UCSD-AML1 (cell line): ENCODE data around the gene C2orf72.
"Not testable (repeated sequence)": the region's sequence is repeated elsewhere in the genome, so short reads cannot be mapped to it uniquely, and the experiment has no call there.

Source experiments
- DNase-seq: peaks from one replicate; lab custom pipeline; 2025; ENCODE audit not compliant: unreplicated experiment; lab: John Stamatoyannopoulos, UW

Gene C2orf72

DNA sequence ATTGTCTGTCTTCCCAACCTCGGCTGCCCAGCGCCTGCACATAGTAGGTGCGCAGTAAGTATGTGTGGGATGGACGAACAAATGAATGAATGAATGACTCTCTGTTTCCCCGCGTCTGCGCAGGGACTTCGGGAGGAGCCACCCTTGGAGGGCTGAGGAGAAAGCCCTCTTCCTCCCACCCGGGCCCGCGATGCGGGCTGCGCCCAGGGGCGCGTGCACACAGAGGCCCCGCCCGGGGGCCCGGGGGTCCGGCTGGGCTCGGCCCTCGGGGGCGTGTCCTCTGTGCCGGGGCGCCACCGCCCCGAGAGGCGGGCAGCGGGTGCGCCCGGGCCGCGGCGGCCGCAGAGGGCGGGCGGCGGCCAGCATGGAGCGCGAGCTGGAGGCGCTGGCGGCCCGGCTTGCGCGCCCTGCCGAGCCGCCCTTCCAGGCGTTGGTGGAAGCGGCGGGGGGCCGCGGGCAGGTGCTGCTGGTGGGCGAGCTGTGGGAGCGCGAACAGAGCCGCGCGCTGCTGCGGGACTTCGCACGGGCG is at the start of gene C2orf72:
Gene C2orf72 (plus strand): TSS at position 322 of the 529 bp plus-strand sequence. CDS start 43 bp downstream, at position 365.
- DNase-seq = no peak

DNA sequence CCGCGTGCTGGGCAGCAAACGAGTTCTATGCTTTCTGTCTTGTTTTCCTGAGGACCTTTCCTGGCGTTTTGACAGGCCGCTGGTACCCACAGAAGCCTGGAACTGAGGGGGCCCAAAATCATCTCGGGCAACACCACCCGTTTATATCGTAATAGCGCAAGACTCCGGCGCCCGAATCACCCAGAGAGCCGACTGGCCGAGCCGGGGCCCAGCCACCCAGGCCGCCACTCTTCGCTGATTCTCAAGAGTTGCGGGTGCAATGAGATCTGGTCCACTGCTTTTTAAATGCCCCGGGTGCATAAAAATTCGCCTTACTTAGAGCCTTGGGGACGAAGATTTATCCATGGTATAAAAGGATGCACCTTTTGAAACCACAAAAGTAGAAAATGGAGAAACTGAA is 47.6 kb upstream of the C2orf72 start:
- DNase-seq = no peak

DNA sequence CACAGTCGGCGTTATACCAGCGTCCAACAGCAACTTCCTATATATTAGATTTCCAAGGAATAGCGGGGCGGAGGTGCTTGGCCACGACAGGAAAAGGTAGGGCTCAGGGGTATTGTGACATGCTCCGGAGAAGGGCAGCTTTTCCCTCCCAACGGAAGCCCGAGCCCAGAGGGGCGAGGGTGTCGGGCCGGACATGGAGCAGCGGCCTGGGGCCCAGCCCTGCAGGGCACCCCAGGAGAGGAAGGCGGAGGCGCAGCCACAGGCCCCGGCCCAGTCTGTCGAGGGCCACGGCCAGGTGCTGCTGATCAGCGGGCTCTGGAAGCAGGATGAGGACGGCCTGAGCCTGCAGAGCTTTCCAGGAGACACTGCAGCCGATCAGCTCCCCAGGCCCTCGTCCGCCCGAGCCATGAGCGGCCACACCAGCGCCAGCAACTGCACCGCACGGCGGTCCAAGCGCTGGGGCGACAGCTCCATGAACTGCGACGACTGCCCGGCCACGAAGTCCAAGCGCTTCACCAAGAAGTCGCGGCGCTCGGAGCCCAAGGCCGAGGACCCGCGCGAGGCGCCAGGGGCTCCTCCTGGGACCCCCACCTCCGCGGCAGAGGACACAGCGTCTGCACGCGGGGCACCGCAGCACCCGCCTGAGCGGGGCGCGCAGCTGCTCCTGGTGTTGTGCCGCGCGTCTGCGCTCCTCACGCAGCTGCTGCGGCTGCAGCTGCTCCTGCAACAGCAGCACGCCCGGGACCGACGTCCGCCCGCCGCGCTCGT is 47.0 kb upstream of the C2orf72 start:
- no peak for DNase-seq

DNA sequence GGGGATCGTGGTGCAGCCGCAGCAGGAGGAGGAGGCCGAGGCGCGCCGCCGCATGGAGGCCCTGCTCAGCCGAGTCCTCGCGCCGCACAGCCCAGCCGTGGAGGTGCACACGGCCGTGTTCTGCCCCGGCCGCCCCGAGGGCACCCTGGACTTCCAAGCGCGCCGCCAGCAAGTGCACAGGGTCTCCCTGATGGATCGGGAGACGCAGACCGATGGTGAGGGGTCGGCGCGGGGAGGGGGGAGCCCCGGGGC is 46.5 kb upstream of the C2orf72 start:
- DNase-seq = no peak

DNA sequence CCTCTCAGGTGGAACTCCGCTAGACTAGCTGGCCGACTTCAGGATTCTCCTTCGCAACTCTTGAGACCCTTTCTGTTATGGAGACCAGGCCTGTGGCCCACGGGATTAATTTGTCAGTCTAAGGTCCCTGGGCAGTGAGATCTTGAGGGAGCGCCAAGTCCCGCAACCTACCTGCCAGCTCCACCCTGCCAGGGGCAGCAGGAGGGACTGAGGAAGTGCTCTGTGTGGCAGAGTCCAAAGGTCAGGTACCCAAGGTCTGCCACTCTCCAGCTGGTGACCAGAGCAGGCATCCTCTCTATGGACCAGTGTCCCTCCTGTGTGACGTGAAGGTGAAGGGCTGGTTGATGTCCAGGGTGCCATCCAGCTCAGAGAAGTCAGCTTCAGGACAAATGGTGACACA is 45.7 kb upstream of the C2orf72 start:
- DNase-seq = no peak

DNA sequence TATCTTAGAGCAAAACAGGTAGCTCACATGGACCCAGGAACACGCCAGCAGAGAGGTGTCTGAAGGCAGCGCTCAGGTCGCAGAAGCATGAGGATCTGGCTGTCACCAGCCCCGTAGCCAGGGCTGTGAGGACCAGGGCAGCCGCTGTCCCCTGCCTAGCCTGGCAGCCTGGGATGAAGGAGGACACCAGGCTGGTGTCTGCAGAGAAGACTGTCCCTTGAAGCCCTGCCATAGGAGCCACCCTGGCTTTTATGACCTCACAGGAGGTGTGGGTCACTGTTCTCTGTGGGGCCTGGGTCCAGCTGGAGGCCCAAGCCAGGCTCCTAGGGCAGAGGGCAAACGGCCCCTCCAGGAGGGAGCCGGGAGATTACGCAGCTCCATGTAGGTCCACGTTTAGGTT is 41.5 kb upstream of the C2orf72 start, which contains the start of gene SPATA3:
Gene SPATA3 (plus strand): TSS at position 301 of the 400 bp plus-strand sequence. CDS start 113 bp downstream, outside the sequence.
- no peak for DNase-seq

DNA sequence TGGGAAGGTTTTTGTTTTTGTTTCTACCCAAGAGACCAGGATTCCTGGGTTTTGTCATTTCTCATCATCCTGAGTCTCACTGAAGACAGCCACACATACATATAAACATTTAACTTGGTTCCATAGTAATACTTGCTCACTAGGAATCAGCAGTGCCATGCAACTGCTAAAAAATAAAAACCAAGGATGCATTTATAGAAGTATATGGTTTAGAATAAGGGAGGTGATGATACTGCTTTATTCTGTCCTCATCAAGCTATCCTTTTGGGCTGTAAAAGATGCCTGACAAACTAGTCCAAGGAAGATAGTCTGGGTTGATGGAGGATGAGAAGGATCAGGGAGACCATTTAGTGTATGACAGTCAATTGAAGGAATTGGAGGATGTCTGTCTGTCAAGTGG is 40.7 kb upstream of the C2orf72 start:
- DNase-seq = no peak

DNA sequence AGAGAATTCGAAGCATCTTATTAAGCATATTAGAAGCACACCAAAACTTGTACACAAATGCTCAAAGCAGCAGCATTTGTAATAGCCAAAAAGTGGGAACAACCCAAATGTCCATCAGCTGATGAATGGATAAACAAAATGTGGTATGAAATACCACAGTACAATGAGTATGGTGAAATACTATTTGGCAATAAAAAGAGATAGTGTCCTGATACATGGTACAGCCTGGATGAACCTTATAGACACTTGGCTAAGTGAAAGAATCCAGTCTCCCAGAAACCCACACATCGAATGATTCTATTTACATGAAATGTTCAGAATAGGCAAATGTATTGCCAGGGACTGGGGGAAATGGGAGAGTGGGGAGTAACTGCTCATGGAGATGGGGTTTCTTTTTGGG is 38.4 kb upstream of the C2orf72 start:
- DNase-seq = no peak

DNA sequence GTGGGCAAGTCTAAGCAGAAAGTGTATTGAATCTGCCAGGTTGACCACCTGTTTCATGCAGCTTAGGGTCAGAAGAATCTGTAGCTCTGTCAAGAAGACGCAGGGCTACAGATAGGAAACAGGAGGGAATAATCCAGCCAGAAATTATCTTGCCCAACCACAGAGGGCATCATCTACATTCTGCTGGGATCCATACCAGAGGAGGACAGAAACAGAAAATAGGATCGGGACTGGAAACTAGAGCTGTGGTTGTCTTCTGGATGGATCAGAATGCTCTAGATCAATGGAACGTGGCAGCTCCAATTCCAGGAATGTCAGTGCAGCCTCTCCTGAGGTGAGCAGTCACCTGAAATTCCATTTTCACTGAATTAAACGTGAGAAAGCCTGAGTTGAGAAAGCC is 37.8 kb upstream of the C2orf72 start:
- no peak for DNase-seq

DNA sequence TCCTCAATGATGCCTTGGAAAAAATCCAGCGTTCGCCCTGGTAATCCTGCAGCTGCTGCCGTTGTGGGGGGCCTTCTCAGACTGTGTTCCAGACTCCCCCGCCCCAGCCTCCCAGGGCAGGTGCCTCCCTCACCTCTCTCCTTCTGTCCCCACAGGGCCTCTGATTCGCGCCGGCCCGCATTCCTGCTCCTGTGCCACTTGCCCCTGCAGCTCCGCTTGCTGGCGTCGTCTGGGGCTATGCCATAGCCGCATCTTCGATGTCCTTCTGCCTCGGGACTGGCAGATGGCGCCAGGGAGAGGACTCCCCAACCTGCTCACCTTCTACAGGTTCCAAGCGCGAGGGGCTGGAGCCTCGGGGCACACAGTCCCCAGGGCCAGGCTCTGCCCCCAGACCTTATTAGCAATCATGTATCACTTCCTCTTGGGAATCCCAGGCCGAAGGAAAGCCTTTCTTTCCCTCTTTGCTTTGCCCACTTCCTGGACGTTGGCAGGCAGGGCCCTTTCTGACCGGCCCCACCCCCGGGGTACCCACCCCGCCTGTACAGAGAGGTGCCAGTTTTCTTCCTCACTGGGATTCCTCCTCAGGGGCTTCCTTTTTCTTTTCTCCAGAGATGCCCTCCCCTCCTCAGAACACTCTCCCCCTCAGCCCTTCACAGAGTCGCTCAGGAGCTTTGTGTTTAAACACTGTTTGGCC is 37.0 kb upstream of the C2orf72 start:
- DNase-seq = no peak

DNA sequence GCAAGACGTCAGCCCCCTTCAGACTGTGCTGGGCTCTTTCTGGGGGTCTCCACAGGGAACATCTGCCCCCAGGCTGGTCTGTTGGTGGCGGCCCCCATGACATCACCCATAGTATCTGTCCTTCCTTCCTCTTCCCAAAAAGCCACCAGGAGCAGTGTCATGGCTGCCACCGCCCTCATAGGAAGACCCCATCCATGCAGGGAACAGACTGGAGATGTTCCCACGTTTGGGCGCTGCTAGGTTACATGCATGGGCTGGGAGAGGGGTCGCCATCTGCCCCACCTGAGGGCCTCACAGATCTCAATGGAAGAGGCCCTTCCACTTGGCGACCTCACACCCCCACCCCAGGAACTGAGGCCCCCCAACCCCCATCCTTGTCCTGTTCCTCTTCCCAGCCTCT is 36.3 kb upstream of the C2orf72 start:
- no peak for DNase-seq

DNA sequence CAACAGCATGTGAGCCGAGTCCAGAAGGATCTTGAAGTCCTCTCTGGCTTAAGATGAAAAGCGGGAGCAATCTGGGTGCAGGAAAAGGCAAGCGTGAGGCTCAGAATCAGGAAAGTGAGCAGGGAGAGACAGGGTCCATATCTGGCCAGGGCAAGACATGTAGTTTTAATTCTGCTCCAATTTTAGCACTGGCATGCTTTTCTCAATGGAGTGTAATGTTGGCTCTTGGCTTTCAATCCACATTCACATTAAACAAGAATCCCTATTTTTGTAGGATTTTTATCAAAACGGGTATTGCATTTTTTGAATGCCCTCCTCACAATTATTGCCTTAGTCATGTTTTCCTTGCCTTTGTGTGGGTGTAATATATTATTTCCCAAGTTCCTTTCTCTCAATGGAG is 35.4 kb upstream of the C2orf72 start:
- DNase-seq = no peak

DNA sequence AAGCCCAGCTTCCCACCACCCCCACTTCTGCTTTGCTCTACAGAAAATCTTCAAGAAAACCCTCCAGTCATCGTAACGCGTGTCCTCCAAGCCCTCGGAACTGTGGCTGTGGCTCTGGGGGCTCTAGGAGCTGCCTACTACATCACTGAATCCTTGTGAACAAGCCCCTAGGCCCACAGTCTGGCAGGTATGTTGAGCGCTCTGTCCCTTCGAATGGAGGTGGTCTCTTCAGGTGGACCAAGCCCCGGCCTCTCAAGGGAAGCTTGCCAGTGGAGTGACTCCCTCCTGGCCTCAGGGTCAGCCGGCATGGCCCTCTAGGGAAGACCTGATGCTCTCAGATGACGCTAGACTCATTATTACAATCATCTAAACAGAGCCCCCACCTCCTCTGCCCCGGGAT is 34.7 kb upstream of the C2orf72 start:
- DNase-seq = no peak

DNA sequence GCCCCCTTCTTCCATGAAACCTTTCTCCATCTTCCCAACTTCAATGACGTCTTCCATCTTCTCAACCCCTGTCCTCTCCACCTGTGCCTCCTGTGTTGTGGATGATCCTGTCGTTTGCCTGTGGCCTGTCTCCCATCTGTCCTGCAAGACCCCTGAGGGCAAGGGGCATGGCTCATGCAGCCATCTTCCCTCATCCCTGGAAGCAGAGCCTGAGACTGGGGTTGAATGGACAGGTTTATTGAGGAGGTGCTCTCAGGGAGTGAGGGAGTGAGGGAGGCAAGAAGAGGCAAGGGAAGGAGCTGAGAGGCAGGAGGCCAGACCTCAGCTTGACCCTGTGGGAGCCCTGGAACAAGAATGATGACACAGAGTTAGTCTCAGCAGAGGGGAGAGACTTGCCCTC is 34.1 kb upstream of the C2orf72 start:
- DNase-seq = no peak

DNA sequence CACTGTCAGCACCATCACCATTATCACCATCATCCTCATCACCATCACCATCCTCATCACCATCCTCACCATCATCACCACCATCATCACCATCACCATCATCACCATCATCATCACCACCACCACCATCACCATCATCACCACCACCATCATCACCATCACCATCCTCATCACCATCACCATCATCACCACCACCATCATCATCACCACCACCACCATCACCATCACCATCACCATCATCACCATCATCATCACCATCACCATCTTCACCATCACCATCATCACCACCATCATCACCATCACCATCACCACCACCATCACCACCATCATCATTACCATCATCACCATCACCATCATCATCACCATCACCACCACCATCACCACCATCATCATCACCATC is 32.4 kb upstream of the C2orf72 start:
- DNase-seq = not testable (repeated sequence)

DNA sequence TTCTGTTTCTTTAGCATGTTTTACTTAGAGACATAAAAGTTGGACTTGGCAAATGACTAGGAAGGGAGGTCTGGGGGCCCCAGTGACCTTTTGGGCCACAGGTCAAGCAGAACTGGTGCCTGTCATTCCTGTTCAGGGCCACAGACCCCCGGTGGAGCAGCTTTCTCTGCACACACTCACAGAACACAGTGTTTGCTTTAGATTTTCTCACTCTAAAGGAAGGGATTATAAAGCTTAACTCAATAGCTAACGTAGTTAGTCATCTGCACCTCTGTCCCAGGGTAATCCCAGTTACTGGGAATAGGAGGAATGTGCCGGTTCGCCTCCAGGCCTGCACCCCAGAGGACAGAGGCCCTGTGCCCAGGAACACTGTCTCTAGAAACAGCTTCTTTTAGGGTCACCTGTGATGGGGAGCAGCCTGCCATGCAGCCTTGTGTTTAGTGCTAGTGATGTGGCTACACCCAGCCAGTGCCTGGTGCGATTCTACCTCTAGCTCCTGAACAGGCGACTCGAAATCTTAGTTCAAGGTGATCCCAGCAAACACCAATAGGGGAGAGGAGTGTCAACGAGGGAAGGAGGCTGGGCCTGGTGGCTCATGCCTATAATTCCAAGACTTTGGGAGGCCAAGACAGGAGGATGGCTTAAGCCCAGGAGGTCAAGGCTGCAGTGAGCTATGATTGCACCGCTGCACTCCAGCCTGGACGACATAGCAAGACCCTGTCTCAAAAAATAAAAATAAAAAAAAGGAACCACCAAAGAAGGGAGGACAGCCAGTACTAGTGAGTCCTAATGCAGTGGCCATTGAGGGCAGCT is 29.8 kb upstream of the C2orf72 start:
- no peak for DNase-seq

DNA sequence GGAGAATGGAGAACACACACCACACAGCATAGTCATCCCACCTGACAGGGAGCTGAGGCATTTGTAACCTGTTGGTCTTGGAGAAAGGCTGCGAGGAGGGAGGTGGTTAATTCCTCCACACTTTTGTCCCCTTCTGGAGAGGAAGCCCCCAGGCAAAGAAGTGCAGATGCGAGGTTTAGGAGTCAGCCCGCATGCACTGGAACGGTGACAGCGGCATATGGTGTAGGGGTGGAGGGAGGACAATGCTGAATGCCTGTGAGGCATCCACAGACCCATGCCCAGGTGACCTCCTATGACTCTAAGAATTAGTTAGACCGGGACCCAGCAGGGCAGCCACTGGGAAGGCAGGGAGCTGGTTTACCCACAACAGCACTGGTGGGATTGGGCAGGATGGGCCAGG is 29.2 kb upstream of the C2orf72 start:
- no peak for DNase-seq

DNA sequence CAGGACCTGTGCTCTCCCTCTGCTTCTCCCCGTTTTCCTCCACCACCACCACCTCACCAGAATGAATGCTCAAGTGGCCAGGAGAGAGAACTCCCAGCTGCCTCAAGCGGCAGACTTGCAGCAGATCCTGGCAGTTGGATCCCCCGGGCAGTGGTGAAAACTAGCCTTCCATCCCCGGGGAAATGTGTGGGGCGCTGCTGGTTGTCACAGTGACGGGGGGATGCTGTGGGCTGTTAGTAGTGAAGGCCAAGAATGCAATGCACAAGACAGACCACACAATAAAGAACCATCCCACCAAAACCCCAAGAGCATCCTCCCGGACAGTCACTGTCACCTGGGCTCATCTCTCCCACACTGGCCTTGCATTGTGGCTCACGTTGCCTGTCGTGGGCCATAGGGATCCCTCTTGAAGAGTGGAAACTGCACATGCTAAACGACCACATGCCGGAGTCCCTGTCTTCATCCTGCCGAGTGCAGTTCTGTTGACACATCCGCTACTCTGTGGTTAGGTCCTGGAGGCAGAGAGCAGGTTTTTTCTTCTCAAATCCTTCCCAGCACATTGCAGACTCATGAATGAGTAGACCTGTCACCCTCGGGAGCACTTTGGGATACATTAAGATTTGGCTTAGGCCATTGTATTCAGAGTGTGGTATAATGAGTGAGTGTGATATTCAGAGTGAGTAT is 27.9 kb upstream of the C2orf72 start:
- DNase-seq = no peak

DNA sequence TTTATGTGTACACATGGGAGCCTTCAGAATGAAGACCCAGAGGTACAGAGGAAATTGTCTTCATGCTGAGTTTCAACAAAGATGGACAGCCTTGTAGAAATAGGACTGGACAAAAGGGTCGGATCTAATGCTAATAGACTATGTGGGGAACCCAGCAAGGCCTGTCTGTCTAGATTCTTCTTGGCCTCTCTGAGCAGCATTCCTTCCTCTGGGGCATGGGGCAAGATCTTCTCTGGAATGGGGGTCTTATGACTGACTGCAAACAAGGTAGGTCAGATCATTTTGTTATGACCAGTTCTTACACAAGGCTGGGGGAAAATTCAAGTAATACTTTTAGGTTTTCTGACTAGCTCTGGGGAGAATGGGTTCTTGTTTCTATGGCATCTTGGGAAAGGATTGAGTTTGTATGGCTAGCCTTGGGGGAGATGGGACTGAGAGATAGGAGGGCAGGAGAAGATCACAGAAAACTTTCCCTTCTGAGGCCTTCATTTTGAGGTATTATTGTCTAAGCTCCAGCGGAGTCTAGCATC is 27.1 kb upstream of the C2orf72 start:
- no peak for DNase-seq

DNA sequence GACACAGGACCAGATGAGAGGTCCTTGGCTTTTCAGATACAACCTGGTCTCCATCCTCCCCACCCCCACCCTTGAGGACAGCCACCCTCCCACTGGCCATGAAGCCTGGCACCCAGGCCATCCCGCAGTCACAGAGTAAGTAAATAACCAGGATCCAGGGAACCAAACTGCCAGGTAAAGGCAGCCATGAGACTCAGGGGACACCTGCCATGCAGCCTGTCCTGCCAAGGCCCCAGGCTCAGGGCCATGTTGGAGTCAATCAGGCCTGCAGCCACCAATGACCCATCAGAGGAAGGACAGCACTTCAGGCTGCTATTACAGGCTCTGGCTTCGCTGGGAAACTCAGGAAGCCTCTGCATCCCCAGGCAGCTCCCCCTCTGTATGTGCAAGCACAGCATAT is 25.8 kb upstream of the C2orf72 start:
- no peak for DNase-seq

DNA sequence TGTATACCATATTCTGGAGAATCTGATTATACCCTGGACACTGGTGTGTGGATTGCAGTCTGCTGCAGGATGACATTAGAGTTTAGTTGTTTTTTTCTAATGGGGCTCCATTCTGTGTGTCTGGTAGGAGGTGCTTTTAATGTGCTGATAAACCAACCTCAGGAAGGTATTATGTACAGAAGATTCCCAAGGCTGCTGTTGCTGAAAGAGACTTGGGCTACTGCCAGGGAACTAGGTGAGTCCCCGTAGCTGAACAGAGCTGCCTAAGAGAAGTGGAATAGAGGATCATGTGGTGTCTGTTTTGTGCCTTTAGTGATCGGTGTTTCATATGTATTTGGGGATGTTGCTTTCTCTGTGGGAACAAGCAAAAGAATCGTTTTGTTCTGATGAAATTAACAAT is 24.9 kb upstream of the C2orf72 start:
- no peak for DNase-seq
